HG02840 (cell line): ENCODE results near the gene S1PR4.

Experiments
- ATAC-seq: cut with Tn5 transposase; IDR thresholded peaks from one replicate; pipeline ENCODE4 v1.9.1; 2021; ENCODE audit warnings: mild to moderate bottlenecking, moderate library complexity, moderate number of reproducible peaks; ENCODE audit not compliant: unreplicated experiment, low FRiP score

Gene S1PR4, protein sequence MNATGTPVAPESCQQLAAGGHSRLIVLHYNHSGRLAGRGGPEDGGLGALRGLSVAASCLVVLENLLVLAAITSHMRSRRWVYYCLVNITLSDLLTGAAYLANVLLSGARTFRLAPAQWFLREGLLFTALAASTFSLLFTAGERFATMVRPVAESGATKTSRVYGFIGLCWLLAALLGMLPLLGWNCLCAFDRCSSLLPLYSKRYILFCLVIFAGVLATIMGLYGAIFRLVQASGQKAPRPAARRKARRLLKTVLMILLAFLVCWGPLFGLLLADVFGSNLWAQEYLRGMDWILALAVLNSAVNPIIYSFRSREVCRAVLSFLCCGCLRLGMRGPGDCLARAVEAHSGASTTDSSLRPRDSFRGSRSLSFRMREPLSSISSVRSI

DNA sequence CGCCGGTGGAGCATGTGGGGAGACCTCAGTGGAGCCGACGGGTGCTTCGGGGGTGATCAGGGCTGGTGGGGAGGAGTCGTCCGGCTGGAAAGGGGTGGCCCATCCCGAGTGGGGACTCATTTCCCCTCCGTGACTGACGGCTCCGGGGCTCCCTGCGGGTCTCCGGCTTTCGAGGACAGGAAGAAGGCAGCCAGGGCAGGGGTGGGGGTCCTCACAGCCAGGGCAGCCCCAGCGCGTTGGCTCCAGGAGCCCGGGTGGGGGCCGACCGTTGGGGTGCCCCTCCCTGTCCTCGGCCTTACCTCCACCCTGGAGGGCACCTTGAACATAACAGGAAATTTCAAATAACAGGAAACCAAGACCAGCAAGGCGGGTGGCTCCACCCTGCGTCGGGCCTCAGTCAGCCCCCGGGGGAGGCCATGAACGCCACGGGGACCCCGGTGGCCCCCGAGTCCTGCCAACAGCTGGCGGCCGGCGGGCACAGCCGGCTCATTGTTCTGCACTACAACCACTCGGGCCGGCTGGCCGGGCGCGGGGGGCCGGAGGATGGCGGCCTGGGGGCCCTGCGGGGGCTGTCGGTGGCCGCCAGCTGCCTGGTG is at the start of gene S1PR4:
Gene S1PR4, plus strand, starts transcription at position 393 of the 596 bp plus-strand sequence. Its CDS starts 24 bp downstream, at position 417.
- ATAC-seq, result no peak

DNA sequence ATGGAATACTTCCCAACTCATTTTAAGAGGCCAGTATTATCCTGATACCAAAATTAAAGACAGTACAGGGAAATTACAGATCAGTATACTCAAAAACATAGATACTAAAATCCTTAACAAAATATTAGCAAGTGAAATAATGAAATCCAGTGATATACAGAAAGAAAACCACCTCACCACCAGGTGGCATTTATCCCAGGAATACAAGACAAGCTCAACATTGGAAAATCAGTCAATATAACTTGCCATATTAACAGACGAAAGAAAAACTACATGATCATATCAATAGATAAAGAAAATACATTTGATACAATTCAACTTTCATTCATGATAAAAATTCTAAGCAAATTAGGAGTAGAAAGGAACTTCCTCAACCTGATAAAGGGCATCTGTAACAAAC is 49.5 kb upstream of the S1PR4 start:
- no peak for ATAC-seq

DNA sequence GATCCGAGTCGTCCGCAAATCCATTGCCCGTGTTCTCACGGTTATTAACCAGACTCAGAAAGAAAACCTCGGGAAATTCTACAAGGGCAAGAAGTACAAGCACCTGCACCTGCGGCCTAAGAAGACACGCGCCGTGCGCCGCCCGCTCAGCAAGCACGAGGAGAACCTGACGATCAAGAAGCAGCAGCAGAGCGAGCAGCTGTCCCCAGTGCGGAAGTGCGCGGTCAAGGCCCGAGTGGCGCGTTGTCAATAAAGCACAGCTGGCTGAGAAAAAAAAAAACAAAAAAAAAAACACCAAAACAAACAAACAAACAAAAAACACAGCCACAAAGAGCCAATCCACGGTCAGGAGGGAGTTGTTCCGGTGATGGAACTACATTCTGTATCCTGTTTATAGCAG is 47.4 kb upstream of the S1PR4 start:
- ATAC-seq, result no peak

DNA sequence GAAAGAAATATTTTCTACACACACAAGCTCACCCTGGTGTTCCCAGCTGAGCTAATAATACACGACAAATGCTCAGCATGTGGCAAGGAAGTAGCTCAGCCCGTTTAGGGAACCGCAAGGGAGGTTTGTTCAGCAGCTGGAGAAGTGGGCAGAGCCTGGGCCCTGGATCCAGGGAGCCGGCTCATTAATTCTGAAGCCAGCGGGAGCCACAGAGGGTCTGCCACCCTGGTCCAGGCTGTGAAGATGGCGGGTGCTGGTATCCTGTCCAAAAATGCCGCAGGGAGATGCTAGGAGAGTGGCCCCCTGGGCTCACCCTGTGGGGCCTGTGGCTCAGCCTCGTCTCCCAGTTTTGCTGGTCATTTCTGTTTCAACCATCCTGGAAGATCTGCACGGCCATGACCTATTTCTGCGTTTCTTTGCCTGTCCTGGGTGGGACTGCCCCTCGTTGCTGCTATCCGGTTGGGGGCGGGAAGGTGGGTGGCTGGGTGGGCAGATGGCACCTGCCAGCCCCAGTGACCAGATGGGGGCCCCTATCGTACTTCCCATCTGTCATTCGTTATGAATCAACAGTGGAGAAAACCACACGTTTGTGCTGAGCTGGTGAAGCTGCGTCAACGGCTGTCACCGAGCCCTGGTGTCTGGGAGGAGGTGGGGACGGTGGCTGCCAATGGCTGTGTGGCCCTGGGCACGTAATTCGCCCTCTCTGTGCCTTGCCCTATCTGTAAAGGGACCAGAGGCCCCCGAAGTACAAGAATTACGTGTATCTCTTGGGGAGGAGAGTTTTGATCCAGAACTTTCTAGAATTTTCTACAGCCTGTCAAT is 45.4 kb upstream of the S1PR4 start:
- ATAC-seq, result no peak

DNA sequence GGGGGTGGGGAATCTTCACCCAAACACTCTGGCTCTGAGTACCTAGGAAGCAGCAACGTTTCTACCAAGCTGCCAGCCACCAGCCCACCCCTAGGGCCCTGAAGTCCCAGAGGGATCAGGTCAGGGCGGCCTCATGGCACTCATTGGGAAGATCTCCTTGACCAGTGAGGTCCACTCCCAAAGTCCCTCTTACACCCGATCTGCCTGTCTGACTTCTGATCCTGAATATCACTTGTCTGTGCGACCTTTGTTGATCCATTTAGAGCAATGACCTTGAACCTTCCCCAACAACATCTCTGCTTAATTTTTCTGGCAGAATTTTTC is 44.8 kb upstream of the S1PR4 start:
- ATAC-seq, result no peak

DNA sequence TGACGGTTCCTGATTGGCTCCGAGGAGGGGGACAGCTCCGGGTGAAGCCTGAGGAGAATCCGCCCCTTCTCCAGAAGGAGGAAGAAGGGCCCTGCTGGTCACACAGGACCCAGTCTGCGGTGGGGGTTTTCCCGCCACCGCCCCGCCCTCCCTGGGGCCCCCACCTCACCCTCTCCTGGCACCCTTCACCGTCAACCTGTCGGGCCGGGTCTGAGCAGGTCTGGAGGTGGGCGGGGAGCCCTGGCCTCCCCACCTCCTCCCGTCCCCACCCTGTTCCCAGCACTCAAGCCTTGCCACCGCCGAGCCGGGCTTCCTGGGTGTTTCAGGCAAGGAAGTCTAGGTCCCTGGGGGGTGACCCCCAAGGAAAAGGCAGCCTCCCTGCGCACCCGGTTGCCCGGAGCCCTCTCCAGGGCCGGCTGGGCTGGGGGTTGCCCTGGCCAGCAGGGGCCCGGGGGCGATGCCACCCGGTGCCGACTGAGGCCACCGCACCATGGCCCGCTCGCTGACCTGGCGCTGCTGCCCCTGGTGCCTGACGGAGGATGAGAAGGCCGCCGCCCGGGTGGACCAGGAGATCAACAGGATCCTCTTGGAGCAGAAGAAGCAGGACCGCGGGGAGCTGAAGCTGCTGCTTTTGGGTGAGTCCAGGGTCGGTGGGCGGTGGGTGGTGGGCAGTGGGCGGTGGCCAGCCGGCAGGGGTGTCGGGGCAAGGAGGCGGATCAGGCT is 42.4 kb upstream of the S1PR4 start, which contains the start of gene GNA15:
Gene GNA15, plus strand, starts transcription at position 73 of the 723 bp plus-strand sequence. Its CDS starts 418 bp downstream, at position 491.
- no peak for ATAC-seq

DNA sequence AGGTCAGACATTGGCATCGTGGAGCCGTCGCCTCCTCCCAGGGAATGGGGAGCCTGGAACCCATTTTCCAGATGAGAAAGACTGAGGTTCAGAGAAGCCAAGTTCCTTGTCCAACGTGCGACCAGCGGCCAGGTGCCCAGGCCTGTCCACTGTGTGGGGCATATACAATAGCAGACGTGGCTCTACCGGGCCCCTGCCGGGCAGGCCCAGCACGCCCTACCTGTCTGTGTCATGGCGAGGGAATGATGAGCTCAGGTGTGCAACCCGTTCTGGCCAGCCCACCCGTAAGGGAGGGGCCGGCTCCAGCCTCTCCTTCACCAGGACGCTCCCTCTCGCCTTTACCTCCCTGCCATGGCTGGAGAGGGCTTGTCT is 41.9 kb upstream of the S1PR4 start:
- ATAC-seq, result no peak

DNA sequence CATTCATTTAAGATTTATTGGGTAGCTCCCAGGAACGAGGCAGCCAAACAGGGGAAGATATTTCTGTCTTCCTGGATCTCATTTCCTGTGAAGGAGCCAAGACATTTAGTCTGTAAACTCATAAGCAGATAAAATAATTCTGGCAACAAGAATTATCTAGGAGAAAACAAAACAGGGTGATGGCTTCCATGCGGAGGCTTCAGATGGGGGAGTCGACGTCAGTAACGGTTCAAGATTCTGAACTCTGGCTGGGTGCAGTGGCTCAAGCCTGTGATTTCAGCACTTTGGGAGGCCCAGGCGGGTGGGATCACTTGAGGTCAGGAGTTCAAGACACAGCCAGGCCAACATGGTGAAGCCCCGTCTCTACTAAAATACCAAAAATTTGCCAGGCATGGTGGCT is 41.5 kb upstream of the S1PR4 start:
- ATAC-seq, result no peak

DNA sequence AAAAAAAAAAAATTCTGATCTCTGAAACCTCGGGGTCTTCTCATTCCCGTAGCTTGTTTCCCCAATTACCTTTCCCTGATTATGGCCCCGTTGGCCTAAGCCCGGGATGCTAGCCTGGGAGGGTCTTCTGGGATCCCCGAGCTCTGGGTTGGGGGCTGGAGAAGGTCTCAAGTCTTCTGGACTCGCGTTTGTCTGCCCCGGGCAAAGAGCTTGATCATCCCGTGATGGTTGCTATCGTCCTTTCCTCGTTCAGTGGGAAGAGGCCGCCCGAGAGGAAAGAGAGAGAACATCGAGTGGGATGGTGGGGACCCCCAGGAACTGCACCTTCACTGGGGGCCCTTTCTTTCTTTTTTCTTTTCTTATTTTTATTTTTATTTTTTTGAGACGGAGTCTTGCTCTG is 40.3 kb upstream of the S1PR4 start:
- no peak for ATAC-seq

DNA sequence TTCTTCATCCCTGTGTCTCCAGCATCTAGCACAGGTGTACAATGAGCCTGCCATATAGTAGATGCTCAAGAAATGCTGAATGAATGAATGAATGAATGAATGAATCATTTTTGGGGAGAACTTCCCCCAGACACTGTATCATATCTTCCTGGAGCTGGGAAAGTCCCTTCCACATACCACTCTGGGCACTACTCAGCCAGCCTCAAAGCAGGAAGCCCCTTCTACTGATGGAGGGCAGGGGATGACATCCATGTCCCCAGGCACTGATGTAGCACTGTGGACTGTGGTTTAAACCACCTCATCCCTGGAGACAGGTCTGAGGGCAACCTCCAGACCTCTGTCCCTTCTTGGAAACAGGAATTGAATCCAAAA is 37.9 kb upstream of the S1PR4 start:
- no peak for ATAC-seq

DNA sequence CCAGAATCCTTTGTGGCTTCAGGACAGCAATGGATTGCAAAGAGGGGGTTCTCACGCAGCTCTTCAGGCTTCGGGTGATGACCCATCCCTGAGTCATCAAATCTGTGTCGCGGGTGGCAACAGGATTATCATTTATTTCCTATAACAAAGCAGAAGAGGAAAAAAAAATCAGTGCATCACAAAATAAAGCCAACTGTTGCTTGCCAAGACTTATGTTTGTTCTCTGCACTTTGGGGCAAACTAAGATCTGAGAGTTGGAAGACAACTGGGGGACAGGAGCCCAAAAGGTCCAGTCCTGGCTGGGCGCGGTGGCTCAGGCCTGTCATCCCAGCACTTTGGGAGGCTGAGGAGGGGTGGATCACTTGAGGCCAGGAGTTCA is 36.3 kb upstream of the S1PR4 start:
- no peak for ATAC-seq

DNA sequence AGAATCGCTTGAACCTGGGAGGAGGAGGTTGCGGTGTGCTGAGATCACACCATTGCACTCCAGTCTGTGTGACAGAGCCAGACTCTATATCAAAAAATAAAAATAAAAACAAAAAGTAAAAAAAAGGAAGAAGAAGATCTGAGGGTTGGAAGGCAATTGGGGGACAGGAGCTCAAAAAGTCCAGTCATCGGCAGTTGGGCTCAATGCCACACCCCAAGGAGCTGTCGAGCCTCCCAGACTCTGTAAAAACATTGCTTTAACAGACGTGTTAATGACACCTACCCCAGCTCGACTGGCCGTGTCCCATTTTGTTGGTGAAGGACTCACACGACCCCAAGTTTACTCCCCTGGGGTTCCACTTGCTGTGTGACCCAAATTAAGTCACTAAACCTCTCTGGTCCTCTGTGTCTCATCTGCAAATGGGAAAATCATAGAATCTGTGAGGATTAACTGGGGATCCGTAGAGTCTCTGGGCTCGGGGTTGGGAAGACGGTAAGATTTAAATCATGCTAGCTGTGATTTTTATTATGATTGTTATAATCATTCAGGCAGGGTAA is 35.7 kb upstream of the S1PR4 start:
- no peak for ATAC-seq

DNA sequence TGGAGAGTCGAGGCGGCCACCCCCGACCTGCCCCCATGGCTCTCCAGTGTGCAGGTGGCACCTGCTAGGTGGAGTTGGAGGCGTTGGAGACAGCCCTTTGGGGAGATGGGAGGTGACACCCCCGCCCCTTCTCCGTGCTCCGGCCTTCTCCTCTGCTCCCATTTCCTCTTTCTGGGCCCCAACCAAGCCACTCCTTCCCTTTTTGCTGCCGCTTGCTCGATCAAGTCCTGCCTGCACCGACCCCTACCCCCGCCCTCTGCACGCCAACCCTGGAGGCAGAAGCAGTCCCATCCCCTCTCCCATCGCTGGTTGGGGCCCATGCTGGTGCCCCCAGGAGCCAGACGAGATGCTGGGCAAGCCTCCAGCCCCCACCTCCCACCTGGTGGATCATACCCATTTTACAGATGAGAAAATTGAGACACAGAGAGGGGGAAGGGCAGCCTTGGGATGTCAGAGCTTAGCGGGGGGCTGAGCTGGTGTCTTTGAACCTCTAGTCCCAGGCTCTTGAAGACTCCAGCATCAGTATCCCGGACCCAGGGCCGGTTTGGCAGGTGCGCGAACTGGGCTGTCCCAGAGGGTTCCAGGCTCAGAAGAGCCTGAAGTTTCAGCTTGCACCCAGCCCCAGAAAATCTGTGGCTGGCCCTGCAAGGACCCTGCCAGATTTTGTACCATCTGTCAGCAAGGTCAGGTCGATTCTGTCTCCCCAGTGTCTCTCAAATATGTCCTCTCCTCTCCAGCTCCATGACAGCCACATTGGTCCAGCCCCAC is 32.5 kb upstream of the S1PR4 start:
- no peak for ATAC-seq

DNA sequence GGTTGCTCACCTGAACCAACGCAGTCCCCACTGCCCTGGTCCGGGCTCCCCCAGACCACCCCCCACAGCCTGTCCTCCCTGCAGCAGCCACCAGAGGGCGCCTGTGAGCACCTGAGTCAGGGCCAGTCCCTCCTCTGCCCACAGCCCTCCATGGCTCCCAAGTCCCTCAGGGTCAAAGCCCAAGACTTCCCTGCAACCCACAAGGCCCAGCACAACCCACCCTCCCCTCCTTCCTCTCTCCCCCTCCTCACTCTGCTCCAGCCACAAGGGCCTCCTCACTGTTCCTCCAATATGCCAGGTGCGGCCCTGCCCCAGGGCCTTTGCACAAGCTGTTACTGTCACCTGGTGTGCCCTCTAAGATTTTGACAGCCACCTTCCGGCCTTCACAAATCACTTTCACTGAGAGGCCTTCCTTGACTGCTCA is 31.9 kb upstream of the S1PR4 start:
- ATAC-seq, result no peak

DNA sequence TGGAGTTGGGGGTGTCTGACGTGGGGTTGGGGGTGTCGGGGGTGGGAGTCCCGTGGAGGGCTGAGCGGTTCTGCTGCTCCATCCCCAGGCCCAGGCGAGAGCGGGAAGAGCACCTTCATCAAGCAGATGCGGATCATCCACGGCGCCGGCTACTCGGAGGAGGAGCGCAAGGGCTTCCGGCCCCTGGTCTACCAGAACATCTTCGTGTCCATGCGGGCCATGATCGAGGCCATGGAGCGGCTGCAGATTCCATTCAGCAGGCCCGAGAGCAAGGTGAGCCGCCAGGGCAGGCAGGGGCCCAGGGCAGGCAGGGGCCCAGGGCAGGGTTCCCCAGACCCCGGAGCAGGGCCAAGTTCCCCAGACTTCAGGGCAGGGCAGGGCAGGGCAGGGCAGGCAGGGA is 30.1 kb upstream of the S1PR4 start:
- no peak for ATAC-seq

DNA sequence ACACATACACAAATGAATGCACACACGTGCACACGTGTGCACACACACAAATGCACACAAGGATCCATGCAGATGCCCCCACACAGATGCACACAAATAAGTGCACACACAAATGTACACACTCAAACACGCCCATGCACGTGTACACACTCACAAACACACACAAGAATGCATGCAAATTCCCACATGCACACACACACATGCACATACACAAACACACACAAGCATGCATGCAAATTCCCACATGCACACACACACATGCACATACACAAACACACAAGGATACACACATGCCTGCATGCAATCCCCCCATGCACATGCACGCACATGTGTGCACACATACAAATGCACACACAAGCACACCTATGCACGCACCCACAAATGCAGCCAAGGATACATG is 29.5 kb upstream of the S1PR4 start:
- ATAC-seq, result no peak

DNA sequence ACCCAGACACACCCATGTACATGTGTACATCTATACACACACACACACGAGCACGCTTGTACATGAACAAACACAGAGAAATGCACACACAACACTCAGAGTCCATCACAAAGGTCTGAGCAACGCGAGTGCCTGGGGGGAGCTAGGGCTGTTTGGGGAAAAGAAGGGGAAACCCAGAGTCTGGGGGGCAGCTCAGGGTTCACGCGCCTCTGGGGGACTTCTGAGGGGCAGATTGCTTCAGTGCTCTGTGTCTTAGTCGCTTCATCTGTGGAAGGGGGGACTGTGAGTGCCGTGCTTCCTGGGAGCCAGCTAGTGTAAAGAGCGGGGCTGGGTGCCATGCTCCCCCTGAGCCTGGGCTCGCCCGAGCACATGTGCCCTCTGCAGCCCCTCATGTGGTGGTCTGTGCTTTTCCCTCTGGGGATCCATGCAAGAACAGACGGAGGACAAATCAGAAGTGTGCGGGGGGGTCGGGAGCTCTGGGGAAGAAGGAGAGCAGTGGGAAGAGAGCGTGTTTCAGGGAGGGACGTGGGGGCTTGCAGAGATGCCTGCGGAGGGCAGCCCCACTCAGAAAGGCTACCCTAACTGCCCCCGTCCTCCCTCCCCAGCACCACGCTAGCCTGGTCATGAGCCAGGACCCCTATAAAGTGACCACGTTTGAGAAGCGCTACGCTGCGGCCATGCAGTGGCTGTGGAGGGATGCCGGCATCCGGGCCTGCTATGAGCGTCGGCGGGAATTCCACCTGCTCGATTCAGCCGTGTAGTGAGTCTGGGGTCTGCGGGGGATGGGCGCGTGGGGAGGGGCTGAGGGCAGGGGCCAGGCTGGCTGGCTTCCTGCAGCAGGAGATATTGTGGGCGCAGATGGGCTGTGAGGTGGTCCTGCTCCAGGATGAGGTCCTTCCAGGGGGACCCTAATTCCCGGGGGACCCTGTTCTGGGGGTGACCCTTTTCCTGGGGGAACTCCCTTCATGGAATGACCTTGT is 28.8 kb upstream of the S1PR4 start:
- ATAC-seq, result no peak

DNA sequence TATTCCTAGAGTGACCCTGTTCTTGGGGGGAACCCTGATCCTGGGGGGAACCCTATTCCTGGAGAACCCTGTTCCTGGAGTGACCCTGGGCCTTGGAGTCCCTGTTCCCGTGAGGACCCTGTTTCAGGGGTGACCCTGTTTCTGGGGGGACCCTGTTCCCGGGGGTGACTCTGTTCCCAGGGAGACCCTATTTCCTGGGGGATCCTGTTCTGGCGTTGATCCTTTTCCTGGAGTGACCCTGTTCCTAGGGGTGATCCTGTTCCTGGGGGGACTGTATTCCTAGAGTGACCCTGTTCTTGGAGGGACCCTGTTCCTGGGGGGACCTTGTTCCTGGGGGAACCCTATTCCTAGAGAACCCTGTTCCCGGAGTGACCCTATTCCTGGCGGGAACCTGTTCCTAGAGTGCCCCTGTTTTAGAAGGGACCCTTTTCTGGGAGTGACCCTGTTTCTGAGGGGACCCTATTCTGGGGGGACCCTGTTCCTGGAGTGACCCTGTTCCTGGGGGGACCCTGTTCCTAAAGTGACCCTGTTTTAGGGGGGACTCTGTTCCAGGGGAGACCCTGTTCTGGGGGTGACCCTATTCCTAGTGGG is 27.7 kb upstream of the S1PR4 start:
- ATAC-seq, result no peak
